ENCODE results near the gene AMPH. TPM values are rescaled to one million over a fixed set of nuclear protein-coding genes. Genes with fewer than 3 reads are reported as not detected.

Gene AMPH
- total and polyA plus RNA-seq, 2 of the 4 experiments (the other 2 are of a cell fraction): 3.9 to 4.8 TPM

- WGBS, 2 experiments (ENCODE audit: extremely low coverage in 2 of 2, insufficient read length in 1 of 2): no CpG with 5 or more reads among the region's 2 CpGs
- intact Hi-C loops (cut with micrococcal nuclease): no loop called here
- no peak overlapping the region for H4K8ac ChIP-seq (ENCODE audit: low read depth in 2 of 2, low read length in 2 of 2)
- no peak overlapping the region for H4K91ac ChIP-seq (ENCODE audit: insufficient read depth, low read depth, low read length)
- in situ Hi-C loops (cut with MboI; ENCODE audit: low sequenced_read_pairs): no loop called here
- H3K27me3 ChIP-seq (ENCODE audit: control insufficient read depth, insufficient read depth, low read length): no peaks in the 10 kb centered on the region
- H4K20me1 ChIP-seq (ENCODE audit: insufficient read depth, low read length): no peaks in the 10 kb centered on the region
- no peaks in the 10 kb centered on the region for H3K9me1 ChIP-seq (ENCODE audit: insufficient read depth, low read length)
- no peak overlapping the region for H3K18ac ChIP-seq (ENCODE audit: low read depth, low read length)
- no peak for DNase-seq
- H3K79me1 ChIP-seq (ENCODE audit: low read depth in 1 of 2, low read length in 2 of 2): no peaks in the 10 kb centered on the region
- no peaks in the 10 kb centered on the region for H3K9me3 ChIP-seq (ENCODE audit: control insufficient read depth, insufficient read depth, low read length)
- no peaks in the 10 kb centered on the region for H3K4me1 ChIP-seq (ENCODE audit: control insufficient read depth, insufficient read depth, low read length)
- BruUV-seq (replicated peaks): no TSS peak
- no peak overlapping the region for H3K9ac ChIP-seq (ENCODE audit: low read depth, low read length)
- ChIA-PET CTCF (no interaction called here), POLR2A (ENCODE audit: unreplicated experiment) (no interaction called here)
- no peak overlapping the region for H3K4me2 ChIP-seq (ENCODE audit: low read depth, low read length)
- no peak overlapping the region for H2AK9ac ChIP-seq (replicated peaks; ENCODE audit: low read depth, low read length, poor library complexity)
- TF ChIP-seq CHD1 (IDR thresholded peaks at IDR 0.05; ENCODE audit: low read depth, low read length) (no peak), NFE2L2 (IDR thresholded peaks at IDR 0.05; ENCODE audit: low read depth, low read length) (no peak), RAD21 (IDR thresholded peaks at IDR 0.05; ENCODE audit: low read length) (no peak), MAFK (IDR thresholded peaks at IDR 0.05; ENCODE audit: low read depth, low read length) (no peak), RFX5 (IDR thresholded peaks at IDR 0.05; ENCODE audit: low read depth, low read length) (no peak), MAZ (IDR thresholded peaks at IDR 0.05; ENCODE audit: borderline replicate concordance, low read depth, low read length) (no peak), CTCF (conservative IDR thresholded peaks at IDR 0.05; ENCODE audit: low read depth, low read length) (no peak), BHLHE40 (IDR thresholded peaks at IDR 0.05; ENCODE audit: low read depth, low read length) (no peak), CEBPB (IDR thresholded peaks at IDR 0.05; ENCODE audit: low read depth, low read length) (no peak), MXI1 (IDR thresholded peaks at IDR 0.05; ENCODE audit: borderline replicate concordance, low read depth, low read length) (no peak), FOS (IDR thresholded peaks at IDR 0.05; ENCODE audit: low read depth, low read length) (no peak), POLR2A (IDR thresholded peaks at IDR 0.05; ENCODE audit: low read depth, low read length) (no peak), USF2 (IDR thresholded peaks at IDR 0.05; ENCODE audit: low read depth, low read length) (no peak), SMC3 (IDR thresholded peaks at IDR 0.05; ENCODE audit: low read depth, low read length) (no peak), RCOR1 (IDR thresholded peaks at IDR 0.05; ENCODE audit: insufficient replicate concordance, low read length) (no peak)
- TF ChIP-seq, protein P1, sequence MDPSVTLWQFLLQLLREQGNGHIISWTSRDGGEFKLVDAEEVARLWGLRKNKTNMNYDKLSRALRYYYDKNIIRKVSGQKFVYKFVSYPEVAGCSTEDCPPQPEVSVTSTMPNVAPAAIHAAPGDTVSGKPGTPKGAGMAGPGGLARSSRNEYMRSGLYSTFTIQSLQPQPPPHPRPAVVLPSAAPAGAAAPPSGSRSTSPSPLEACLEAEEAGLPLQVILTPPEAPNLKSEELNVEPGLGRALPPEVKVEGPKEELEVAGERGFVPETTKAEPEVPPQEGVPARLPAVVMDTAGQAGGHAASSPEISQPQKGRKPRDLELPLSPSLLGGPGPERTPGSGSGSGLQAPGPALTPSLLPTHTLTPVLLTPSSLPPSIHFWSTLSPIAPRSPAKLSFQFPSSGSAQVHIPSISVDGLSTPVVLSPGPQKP (IDR thresholded peaks at IDR 0.05; ENCODE audit: borderline replicate concordance, low read depth, low read length): no peak
- H2BK5ac ChIP-seq (ENCODE audit: low read depth, low read length, poor library complexity, severe bottlenecking): no peak overlapping the region
- H3K36me3 ChIP-seq (ENCODE audit: control insufficient read depth, insufficient read depth, low read length): no peaks in the 10 kb centered on the region
- no peak overlapping the region for H3K14ac ChIP-seq (replicated peaks; ENCODE audit: low read depth, low read length)
- no peak for ATAC-seq (ENCODE audit: low read depth)
- H2AFZ ChIP-seq (replicated peaks; ENCODE audit: low read length, poor library complexity): no peak overlapping the region
- H3K56ac ChIP-seq (ENCODE audit: extremely low read depth, insufficient read depth, low read length): no peak overlapping the region
- H2BK20ac ChIP-seq (ENCODE audit: low read depth, low read length): no peak overlapping the region
- no peak overlapping the region for H2AK5ac ChIP-seq (ENCODE audit: low read depth, low read length)
- no peak overlapping the region for H4K5ac ChIP-seq (ENCODE audit: low read depth, low read length)
- H2BK15ac ChIP-seq (ENCODE audit: low read depth, low read length): no peak overlapping the region
- dilution Hi-C loops (cut with HindIII; ENCODE audit: low sequenced_read_pairs, unreplicated experiment): no loop called here
- no peak overlapping the region for H3K27ac ChIP-seq (ENCODE audit: insufficient read depth, low read length)
- H3K23ac ChIP-seq (ENCODE audit: low read depth, low read length): no peak overlapping the region
- H3K4ac ChIP-seq (ENCODE audit: low read depth, low read length): no peak overlapping the region
- H3K4me3 ChIP-seq (ENCODE audit: insufficient read depth, low read depth, low read length): no peak overlapping the region
- no peak overlapping the region for H2BK120ac ChIP-seq (ENCODE audit: low read depth, low read length)
These were observed 139.2 kb downstream of the AMPH start for GRCh38 chr7:38492010-38492409.
